Activated T-helper 1 cell treated with Interleukin-2 at 50 U/mL for 16 hours (primary cell): ENCODE results near the gene LEMD1.

Source experiments
- DNase-seq: peaks from one replicate; pipeline ENCODE4 v3.0.0-alpha.2; 2020; ENCODE audit warnings: low read depth

Gene LEMD1, protein sequence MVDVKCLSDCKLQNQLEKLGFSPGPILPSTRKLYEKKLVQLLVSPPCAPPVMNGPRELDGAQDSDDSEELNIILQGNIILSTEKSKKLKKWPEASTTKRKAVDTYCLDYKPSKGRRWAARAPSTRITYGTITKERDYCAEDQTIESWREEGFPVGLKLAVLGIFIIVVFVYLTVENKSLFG

DNA sequence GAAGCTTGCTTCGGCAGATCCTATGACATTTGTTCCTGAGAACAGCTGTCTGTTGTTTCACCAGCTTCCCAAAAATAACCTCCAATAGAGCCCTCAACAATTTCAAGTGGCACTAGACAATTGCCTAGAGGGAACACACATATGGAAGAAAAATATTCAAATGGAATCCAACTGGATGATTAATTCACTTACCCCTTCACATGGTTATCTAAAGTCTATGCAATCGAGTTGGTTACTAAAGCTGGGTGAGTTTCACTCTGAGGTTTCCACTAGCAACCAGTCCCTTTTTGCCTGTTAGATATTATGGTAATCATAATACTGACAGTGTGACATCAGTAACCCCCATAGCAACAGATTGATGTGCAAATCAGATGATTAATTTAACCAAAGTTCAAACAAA, at the start of gene LEMD1:
Gene LEMD1, minus strand, starts transcription at position 259 of the 400 bp plus-strand sequence. CDS start 1,520 bp downstream, outside the sequence.
- no peak for DNase-seq

DNA sequence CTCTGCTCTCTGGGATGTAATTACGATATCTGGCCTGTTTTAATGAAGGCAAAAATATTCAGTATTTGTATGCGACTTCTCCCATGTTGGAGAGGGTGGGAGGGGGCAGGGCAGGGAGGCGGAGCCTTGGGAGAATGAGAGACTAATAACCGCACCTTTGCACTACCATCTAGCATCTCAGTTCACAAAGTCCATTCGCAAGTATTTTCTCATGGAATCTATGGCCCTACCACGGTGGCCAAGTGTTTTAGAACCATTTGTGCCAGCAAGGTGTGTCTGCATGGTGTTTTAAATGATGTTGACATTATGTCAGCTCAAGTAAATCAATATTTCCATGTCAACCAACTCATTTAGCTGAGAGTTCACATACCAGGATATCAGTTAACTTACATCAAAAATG, 48.3 kb upstream of the LEMD1 start:
- no peak for DNase-seq

DNA sequence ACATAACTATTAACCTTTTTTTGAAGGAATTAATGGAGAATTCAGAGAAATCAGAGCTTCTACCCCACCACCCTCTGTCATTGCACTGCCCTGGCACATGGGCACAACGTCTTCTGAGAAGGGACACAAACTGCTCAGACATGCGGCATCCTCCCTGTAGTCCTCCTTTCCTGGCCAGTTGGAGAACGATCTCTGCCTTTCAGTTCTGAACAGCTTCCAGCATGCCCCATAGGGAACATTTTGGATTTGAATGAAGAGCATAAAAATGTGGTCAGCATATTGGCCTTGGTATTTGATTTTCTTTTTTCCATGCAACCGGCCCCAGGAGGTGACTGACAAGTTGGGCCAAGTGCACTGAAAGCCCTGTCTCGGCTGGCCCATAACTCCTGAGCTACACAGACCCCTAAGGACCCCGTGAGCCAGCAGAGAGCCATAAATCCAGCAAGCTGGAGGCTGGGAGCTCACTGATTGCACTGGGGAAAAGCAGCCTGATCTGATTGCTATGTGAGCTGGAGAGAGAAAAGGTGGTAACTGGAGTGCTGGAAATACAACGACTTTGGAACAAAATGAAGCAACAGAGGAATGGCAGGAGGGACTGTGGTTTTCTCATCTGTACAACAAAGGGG, 44.9 kb upstream of the LEMD1 start:
- DNase-seq: no peak

DNA sequence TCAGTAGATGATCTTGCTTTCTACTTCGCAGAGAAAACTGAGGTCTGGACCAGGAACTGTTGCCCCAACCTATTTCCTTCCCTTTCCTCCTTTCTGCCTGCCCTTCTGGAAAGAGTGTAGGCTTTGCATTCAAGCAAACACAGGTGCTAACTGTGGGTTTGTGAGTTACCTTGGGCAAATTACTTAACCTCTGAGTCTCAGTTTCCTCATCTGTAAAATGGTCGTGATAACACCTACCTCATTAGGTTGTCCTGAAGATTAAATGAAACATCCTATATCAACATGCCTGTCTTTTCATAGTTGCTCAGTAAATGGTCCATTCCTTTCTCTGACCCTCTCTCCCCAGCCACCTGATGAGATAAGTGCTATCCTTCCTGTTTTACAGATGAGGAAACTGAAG, 43.5 kb upstream of the LEMD1 start:
- DNase-seq: no peak

GRCh38 chr1:205458777-205459566, 37.1 kb upstream of the LEMD1 start:
- DNase-seq: no peak

GRCh38 chr1:205456868-205457745, 35.3 kb upstream of the LEMD1 start:
- DNase-seq: no peak

DNA sequence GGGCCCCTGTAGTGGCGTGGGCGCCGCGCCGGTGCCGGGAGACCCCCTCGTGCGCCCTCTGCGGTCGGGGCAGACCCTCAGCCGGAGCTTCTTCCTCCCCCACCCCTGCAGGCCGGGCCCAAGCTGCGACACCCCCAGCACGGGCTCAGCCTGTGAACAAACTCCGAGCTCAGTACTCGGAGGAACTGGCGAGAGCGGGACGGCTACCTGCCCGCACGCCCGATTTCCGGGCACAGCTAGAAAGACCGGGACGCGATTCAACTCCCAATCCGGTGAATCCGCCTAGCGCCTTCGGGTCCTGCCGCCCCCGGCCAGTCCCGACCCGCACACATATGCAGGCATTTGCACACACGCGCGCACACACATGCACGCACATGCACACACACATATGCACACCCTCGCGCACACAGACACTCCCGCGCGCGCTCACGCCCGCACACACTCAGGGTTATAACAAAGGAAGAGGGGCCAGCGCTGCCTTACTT, 34.6 kb upstream of the LEMD1 start:
- no peak for DNase-seq

GRCh38 chr1:205455581-205456382, 33.9 kb upstream of the LEMD1 start, which contains the start of gene BLACAT1:
TSS of gene BLACAT1 (minus strand) at chr1:205456045.
- no peak for DNase-seq

GRCh38 chr1:205454903-205455335, 33.1 kb upstream of the LEMD1 start:
- no peak for DNase-seq

DNA sequence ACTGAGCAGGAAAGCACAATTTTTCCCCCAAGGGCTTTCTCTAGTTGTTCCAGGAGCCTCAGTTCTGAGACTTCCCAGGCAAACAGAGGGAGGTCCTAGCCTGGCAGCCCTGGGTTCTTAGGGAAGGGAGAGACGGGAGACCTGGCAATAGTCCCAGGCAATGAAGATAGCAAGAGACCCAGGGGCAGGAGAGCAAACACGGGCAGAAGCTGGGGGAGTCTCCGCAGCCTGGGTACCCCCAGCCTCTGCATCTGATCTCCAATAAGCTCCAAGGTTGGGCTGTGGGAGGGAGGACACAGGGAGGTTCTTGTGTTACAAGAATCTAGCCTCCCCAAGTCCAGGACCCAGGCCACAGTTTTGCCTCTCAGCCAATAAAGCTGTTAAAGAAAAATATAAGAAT, 31.6 kb upstream of the LEMD1 start:
- DNase-seq: no peak

DNA sequence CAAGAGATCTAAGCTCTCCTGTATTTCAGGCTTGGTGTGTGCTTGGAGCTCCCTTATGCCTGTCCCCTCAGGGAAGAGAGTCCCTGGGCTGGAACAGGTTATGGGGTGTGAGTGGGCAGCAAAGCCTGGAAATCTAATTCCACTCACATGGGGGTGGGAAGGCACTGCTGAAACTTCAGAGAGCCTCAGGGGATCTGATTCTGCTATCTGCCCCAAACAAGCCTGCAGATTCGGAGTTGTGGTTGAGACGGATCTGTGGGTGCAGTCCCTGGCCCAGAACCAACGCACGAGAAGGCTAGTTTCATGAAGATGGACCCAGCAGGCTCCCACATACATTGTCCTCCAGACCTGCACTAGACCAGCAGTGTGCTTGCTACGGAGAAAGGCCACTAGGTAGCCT, 31.1 kb upstream of the LEMD1 start:
- no peak for DNase-seq

DNA sequence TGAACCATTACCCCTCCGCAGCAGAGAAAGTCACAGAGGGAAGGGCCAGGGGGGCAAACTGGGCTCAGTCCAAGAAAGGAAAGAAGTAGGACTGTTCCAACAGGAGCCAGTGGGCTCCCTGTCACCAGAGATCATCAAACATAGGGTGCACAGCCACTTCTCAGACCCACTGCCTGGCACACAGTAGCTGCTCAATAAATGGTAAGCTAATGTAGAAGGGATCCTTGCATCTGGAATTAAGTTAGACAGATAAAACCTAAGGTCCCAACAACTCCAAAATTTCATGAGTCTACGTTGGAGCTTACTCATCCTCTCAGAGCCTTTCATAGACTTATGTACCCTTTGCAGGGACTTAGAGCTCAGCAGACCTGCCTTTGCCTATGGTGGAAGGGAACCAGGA, 30.5 kb upstream of the LEMD1 start:
- DNase-seq: no peak

DNA sequence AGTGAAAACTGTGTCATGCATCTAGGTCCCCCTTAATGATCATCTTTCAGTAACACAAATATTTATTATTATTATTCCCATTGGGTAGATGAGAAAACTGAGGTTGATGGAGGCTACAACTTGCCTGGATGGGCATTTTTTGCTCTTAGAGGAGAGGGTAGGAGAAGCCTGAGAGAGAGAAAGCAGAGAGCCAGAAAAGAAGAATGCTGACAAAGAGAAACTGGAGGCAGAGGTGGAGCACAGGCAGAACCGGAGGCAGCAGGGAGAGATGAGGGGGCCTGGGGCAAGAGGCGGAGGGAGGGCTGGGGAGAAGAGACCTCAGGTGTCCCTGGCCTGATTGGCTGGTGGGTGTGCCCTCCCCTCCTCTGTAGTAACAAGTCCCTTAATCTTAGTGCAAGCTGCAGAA, 29.9 kb upstream of the LEMD1 start:
- DNase-seq: no peak

- no peak for DNase-seq
Observed at GRCh38 chr1:205451202-205451601, 29.3 kb upstream of the LEMD1 start.

- no peak for DNase-seq
Observed at GRCh38 chr1:205450448-205450847, 28.6 kb upstream of the LEMD1 start.

GRCh38 chr1:205449750-205450443, 28.0 kb upstream of the LEMD1 start:
- DNase-seq: no peak

GRCh38 chr1:205449254-205449749, 27.4 kb upstream of the LEMD1 start:
- no peak for DNase-seq

GRCh38 chr1:205448540-205449253, 26.8 kb upstream of the LEMD1 start:
- DNase-seq: no peak

GRCh38 chr1:205447457-205448341, 25.8 kb upstream of the LEMD1 start:
- no peak for DNase-seq
